GM18508 (cell line): ENCODE results near the gene FGR.

Source experiments
- ATAC-seq: cut with Tn5 transposase; IDR thresholded peaks from one replicate; pipeline ENCODE4 v1.9.1; 2021; ENCODE audit warnings: moderate number of reproducible peaks; ENCODE audit not compliant: insufficient read depth, unreplicated experiment

FGR gene

DNA sequence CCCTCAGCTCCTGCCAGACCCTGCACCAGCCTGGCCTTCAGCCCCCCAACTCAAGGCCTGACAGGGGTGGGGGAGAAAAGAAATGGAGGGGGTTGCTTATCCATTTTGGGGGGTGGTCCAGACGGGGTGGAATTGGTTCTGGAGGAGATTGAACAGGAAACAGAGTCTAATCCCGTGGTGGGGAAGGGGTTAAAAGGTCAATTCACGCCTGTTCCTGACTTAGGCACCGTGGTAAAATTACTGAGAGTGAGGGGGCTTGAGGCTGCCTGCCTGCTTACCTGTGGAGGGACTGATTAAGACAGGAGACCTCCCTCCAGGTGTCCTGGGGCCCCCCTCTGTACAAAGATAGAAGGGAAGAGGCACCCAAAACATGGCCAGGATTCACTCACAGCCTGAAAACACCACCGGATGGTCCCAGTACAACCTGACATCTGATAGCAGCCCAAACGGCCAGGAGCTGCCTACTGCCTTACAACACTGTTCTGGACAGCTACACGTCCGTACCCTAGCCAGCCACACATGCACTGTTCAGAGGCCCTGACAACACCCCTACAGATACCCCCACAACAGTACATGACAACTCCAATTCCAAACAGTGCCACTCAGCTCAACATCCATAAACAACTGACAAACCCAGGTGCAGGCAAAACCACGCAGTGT lies 62.8 kb downstream of the FGR start:
- ATAC-seq = no peak

DNA sequence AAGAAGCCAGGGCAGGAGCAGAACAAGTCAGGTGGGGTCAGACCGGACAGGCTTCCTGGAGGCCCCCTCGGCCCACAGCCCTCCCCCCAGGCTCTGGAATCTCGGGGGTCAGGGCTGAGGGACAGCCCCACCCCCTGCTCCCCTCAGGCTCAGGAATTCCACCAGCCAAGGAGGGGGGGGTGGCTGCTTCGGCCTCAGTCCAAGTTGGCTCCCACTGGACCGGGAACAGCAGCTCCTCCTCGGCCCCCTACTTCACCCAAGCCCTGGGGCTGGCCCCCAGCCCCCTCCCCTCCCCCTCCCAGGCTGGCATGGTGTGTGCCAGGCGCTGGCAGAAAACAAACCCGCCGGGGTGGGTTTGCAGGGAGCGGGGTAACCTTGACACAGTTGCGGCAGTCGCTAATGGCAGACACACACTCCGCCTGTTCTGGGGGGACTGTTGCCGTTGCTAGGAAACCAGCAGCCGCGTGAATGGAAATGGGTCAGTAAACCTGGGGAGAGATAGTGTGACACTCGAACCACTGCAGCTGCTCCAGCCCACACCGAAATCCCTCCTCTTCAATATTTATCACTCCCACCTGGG lies 63.5 kb downstream of the FGR start:
- no peak for ATAC-seq

DNA sequence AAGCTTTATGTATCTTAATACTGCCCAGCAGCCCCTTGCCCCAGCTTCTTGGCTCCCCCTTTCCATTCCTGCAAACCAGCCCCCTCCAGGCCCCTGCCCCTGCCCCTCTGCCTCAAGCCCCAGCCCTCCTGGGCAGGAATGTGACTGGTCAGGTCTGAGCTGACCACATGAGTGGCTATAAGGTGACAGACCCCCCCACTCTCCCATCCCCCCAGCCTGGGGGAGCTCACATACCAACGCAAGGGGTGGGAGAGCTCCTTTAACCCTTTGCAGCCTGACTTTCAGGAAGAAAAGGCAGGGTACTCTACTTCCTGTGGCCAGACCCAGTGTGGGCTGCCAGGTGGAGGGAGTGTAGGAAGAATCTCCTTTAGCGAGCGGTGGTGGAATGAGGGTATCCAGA lies 64.2 kb downstream of the FGR start:
- ATAC-seq = no peak

DNA sequence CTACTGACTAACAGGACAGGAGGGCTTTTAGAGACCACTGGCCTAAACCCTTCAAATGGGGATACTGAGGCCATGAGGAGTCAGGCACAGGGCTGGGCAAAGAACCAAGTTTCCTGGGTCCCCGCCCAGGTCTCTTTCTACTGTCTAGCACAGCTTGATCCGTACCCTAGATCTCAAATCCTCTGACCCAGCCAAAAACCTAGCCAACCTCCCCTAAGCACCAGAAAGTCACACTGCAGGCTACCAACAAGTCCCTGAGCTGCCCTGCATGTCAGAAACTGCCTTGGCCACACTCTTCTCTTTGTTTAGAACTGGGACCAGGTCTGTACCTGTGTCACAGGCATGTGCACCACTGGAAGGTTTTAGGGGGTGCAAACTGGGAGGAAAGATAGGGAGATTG lies 64.6 kb downstream of the FGR start:
- no peak for ATAC-seq

DNA sequence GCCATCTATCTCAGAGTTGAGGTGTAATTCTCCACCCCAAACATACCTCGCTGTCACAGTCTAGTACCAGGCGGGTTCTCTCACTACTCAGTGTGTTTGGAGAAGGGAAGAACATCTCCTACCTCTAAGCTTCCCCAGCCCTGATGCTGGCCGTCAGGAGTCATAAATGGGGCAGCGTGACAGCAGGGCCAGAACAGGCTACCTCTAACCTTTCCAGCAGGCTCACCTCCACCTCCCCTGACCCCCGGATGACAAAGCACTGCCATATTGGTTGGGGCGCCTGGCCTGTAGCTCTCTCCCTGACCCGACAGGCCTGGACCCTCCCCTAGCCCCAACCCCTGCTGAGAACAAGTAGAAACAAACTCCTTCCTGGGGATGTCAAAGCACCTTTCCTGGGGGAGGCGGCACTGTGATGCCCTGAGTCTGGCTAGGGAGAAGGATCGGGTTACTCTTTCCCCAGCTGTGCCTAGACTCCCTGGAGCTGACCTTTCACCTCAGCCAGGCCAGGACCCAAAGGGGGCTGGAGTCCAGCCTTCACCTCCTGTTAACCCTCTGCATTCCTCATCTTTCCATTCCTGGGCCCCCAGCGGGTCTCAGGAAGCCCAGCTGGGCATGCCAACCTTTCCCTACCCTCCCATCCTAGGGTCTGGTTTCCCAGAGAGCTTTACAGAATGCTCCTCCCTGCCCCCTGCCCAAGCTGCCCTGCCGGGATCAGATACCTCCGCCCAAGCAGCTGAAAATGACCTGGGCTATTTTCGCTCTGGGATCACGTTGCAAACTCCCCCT lies 65.3 kb downstream of the FGR start:
- no peak for ATAC-seq

DNA sequence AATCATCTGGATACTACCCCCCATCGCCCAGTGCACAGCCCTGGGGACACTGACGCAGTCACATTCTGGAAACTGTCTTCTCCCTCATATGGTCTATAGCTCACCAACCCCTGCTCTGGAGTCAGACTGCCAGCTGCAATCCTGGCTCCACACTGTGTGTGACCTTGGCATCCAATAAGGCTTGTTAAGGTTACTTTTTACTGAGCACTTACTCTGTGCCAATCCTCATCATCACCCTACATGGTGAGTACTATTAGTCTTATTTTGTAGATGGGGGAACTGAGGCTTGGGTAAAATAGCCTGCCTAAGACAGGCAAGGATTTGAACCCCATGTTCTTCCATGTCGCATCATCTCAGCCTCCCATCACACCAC lies 65.9 kb downstream of the FGR start:
- ATAC-seq = no peak

DNA sequence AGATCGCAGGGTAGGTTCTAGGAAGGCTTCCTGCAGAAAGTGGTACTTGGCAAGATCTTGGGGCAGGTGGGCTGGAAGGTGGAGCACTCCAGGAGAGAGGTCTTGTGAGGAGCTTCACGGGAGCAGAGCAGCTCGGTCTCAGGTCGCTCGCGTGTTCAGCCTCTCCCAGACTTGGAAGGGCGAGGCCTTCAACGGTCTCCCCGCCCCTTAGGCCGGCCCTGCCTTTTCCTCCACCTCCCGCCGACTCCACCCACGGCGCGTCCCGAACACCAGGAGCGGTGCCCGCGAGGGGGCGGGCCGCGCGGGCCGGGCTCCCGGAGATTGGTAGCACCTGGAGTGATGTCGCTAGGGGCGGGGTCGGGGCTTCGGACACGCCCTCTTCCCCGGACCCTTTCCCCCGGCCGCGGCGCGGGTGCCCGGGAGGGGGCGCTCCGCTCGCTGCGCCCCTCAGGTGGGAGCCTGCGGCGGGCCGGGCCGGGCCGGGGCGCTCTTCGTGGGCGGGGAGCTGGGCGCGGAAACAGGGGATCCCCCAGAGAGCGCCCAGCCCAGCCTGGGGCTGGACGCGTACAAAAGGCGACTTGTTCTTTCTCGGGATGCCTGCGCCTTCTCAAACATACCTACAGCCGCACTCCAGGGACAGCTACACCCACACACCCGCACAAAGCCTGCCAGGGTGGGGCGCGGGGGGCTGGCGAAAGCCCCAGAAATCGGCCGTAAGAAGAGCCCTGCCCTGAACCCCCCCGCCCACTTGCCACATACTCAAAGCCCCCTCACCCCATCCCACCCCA lies 66.5 kb downstream of the FGR start:
- no peak for ATAC-seq

DNA sequence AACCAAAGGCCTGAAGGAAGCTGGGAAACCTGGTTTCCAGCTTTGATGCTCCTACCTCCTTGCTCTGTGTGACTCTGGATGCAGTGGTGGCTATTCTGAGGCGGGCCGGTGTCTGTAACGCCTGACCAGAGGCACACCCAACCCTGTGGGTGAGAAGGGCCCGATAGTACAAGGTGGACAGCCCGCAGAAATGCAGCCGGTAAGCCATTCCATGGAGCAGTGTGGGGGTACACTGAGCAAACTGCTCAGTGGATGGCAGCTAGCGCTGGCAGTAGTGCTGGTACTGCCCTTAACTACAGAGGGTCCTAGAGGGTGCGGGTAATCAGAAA lies 67.0 kb downstream of the FGR start:
- no peak for ATAC-seq

DNA sequence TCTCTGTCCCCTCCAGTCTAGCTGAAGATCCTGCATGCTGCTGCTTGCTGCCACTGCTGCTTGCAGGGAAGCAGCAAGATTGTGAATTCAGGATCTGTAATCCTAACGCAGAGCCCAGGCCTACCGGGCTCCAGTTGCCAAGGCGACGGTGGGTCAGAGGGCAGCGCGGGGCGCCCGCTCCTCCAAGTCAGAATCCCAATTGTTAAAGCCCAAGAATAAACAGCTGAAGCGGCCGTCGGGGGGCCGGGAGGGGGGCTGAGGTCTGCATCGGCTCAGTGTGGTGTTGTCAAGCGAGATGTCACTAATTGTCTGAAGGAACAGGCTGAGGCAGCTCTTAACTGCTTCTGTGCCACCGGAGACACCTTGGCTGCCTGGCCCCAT lies 67.8 kb downstream of the FGR start:
- no peak for ATAC-seq

DNA sequence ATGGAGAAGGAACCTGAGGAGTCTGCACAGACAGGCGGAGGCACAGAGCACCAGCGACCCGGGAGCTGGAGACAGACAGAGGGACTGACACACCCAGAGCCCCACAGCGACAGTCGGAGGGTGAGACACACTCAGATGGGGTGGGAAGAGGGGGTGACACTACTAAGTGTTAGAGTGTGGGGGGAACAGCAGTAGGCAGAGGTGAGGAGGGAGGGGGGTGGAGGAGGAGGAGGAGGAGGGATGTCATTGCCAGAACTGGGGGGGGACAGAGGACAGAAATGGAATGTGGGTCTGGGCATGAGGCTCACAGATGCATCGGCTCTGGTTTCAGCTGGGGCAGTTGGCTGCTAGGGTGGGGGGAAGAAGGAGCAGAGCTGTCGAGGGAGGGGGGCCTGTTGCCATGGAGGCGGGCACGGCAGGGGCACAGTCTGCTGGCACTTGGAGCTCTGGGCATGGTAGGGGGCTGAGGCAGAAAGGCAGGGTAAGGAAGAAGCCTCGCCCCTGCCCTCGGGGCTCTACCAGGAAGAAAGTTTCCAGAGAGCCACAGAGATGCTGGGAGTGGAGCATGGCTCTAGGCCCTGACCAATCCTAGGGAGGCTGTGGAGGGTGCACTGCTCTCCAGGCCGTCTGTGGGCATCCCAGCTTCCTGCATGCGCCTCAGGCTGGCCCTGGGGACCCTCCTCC lies 68.4 kb downstream of the FGR start:
- ATAC-seq = no peak

DNA sequence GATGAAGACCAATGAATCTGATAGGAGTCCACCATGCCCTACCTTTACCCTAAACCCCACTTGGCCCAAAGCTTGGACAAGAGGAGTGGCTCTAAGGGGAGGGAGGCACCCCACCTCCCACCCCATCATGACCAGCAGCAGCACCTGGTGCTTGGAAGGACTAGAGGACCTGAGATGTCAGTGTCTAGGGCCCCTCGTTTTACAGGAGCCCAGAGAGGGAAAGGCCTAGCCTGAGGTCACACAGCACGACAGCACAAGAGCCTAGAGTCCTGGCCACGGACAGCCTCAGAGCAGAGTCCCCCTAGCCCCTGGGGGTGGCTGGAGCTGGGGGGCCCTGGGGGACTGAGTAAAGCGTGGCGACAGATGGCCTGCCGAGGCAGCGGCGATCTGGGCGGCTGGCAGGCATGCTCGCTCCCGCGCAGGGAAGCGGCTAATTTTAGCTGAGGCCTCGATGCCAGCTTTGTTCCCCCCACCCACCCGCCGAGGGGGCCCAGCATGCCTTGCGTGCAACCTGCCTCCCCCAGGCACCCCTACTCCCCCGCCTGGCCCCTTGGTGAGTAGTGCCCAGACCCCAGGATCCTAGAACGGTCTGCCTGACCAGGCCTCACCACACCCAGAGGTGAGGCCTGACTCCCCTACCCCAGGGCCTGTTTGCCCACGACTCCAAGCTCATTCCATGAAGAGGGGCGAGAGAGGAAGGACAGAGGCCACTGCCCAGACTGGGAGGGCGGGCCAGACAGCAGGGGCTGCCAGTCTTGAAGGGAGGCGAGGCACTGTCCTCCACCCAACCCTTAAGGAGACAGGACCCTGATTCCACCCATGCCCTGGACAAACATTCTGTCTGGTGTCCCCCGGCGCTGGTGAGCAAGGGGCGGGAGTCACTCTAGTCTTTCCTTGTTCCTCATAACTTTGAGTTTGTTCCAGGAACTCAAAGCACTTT lies 70.0 kb downstream of the FGR start:
- ATAC-seq = no peak

DNA sequence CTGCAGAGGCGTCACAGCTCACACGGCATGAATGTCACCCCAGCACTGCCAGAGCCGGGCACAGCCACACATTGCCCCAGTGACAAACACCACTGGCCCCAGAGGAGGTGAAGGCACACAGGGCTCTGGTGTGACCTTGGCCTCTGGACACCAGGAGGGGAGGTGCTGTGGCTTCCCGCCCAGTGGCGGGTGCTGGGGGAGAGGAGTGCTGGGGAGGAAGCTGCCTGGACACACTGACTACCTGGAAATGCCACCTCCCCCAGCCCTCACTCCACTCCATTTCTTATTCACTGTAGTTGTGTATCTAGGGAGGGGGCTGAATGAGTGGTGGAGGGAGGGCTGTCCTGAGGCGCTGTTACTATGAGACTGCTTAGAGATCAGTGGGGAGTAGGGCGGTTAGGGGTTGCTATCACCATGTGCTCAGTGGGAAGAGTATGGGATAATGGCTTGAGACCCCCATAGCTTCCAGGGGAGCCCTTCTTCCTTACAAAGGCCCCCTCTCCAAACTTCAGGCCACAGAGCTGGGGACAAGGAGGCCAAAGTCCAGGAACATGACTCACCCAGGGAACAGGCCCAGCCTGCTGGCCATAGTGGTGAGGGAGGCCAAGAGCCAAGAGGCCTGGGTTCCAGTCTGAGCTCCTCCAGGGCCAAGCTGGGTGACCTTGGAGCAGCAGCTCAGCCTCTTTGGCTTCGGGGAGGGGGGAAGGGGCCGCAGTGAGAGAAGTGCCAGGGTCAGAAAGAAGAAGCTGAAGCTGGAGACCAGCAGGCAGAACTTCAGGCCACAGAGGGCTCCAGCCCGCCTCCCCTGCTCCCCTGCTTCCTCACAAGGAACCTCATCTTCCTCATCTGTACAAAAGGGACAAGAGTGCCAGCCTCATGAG lies 71.2 kb downstream of the FGR start:
- ATAC-seq = no peak

DNA sequence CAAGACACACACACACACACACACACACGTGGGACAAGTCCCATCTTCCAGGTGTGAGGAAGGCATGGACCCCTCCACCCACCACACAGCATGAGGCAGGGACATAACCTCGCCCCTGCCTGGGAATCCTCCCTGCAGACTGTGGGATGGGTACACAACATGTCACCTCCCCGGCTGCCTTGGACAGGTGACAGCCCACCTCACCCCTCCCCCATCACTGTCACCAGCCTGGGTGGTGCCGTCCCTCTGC lies 71.7 kb downstream of the FGR start:
- no peak for ATAC-seq

DNA sequence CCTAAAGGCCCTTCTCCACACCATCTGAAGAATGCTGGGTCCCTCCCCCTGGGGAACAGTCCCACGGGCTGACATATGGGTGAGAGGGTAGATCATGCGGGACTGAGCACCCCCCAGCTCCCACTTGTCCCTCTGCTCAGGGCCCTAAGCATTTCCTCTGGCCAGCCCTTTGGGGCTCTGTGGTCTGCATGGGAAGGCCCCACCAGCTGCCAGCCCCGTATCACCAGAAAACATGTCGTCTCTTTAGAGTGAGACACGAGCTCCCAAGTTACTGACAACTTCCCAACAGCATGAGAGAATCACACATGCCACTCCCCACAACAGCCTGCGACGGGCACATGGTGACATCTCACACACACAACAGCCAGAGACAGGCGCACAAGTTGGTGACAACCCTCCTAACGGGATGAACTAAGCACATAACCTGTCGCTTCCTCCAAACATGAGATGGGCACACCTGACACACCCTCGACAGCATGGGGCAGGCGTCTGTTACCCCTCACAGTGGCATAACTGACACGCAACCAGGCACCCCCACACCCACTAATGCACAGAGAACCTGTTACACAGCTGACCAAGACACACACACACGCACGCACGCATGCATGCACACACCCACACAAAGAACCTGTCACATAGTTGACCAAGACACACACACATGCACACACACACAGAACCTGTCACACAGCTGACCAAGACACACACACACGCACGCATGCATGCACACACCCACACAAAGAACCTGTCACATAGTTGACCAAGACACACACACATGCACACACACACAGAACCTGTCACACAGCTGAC lies 72.2 kb downstream of the FGR start:
- ATAC-seq = no peak
